Kidney epithelial cell (primary cell): Measurements from ENCODE around the gene TBL1Y. TPM values are rescaled to one million over a fixed set of nuclear protein-coding genes. Genes with fewer than 3 reads are reported as not detected.

Source experiments
- DNase-seq: peaks from one replicate; pipeline ENCODE4 v3.0.0-alpha.2; 2010; ENCODE audit warnings: low read depth
- H3K27me3 ChIP-seq: 2 replicates; pipeline ENCODE4 v1.6.0; 2011; ENCODE audit warnings: low read length; ENCODE audit not compliant: control insufficient read depth, insufficient read depth
- H3K36me3 ChIP-seq: 2 replicates; pipeline ENCODE4 v1.5.1; 2011; ENCODE audit warnings: low read length; ENCODE audit not compliant: control insufficient read depth, insufficient read depth
- H3K4me3 ChIP-seq: 2 replicates; pipeline ENCODE4 v1.5.1; 2011; ENCODE audit warnings: low read depth, mild to moderate bottlenecking, control low read depth, low read length
- total RNA-seq: library from RNA; depleted of rRNA; stranded (reverse); fragments of >200 nt; gene quantifications from 2 replicates; pipeline ENCODE4 v1.2.3, GENCODE V29; 2015
- TF ChIP-seq, protein P1 (sequence below): IDR thresholded peaks from 2 replicates; pipeline ENCODE4 v1.5.1; 2011; ENCODE audit warnings: mild to moderate bottlenecking, moderate library complexity, low read length, control low read depth, inconsistent platforms; ENCODE audit not compliant: insufficient read depth, poor library complexity, severe bottlenecking

Gene TBL1Y
- total RNA-seq, 1 donor from 2014 or later, result 2.5 TPM

DNA sequence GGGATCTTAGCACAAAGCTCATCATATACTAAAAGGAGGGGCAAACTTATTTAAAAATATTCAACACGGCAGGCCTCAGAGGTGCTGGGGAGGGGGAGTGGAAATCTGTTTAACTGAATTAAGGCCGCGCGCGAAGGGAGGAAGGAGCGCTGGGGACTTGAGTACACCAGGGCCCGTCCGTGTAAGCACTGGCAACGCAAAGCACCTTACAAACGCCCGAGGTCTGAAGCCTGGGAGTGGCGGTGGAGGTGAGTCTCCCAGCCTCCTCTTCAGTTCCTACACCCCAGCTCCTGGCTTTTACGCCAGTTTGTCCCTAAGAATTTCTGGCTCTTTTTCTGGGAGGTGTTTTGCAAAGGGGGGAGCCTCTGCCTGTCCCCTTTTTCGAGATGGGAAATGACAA lies 641 bp upstream of the TBL1Y start:
- Histone ChIP-seq H3K36me3 (no peaks in the 10 kb centered on the region), H3K4me3 (no peak overlapping the region), H3K27me3 (no peaks in the 10 kb centered on the region)
- TF ChIP-seq, protein P1, sequence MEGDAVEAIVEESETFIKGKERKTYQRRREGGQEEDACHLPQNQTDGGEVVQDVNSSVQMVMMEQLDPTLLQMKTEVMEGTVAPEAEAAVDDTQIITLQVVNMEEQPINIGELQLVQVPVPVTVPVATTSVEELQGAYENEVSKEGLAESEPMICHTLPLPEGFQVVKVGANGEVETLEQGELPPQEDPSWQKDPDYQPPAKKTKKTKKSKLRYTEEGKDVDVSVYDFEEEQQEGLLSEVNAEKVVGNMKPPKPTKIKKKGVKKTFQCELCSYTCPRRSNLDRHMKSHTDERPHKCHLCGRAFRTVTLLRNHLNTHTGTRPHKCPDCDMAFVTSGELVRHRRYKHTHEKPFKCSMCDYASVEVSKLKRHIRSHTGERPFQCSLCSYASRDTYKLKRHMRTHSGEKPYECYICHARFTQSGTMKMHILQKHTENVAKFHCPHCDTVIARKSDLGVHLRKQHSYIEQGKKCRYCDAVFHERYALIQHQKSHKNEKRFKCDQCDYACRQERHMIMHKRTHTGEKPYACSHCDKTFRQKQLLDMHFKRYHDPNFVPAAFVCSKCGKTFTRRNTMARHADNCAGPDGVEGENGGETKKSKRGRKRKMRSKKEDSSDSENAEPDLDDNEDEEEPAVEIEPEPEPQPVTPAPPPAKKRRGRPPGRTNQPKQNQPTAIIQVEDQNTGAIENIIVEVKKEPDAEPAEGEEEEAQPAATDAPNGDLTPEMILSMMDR, result no peak
- no peak for DNase-seq

DNA sequence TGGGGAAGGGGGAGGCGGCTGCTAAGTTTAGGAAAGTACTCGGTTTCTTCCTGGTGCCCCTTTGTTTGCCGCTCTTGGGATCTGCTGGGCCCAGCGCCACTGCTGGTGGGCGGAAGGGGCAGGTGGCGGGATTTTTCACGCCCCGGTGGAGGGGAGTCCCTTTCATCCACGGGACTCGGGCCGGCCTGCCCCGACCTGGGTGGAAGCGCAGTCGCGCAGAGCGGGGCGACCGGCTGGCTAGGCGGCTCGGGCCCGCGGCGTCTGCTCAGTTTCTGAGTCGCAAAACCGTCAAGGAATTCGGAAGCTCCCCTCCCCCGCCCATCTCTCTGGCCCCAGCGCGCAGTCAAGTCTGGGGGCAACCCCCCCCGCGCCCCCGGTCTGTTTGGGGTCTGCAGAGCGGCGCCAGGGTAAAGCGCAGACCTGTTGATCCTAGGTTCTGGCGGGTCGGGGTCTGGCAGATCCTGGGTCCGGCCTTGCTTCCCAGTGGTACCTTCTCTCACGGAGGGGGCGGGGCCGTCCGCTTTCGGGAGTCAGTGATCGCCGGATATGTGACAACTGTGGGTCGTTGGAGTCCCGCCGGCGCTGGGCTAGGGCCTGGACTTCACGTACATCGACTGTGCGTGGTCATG lies 870 bp downstream of the TBL1Y start, which contains the start of gene AMELY:
AMELY (minus strand) TSS at position 500 of the 629 bp plus-strand sequence. CDS start 39,144 bp downstream, outside the sequence.
- TF ChIP-seq, protein P1, result no peak
- Histone ChIP-seq H3K4me3 (no peak within 1 kb of the TSS), H3K36me3 (no peaks in the 10 kb centered on the region), H3K27me3 (no peaks in the 10 kb centered on the region)
- no peak for DNase-seq

DNA sequence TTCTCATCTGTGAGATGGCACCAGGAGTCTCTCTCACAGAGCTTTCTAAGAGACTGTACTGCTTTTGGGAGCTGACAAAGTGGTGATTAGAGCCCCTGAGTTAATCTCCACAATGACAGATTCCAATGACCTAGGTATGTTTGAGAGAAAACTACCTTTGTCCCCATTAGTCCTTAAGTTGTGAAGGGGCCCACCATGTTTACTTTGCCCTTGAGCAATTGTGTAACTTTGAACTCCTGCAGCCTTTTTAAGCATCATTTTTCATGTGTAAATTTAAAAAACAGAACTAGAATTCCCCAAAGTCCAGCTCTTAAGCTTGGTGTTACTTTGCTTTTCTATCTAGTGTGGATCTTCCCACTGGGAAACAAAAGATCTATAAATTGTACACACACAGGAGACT lies 2.9 kb downstream of the TBL1Y start:
- no peak overlapping the region for H3K4me3 ChIP-seq
- TF ChIP-seq, protein P1, result no peak
- no peak for DNase-seq
- H3K27me3 ChIP-seq, result no peaks in the 10 kb centered on the region
- H3K36me3 ChIP-seq, result no peaks in the 10 kb centered on the region

DNA sequence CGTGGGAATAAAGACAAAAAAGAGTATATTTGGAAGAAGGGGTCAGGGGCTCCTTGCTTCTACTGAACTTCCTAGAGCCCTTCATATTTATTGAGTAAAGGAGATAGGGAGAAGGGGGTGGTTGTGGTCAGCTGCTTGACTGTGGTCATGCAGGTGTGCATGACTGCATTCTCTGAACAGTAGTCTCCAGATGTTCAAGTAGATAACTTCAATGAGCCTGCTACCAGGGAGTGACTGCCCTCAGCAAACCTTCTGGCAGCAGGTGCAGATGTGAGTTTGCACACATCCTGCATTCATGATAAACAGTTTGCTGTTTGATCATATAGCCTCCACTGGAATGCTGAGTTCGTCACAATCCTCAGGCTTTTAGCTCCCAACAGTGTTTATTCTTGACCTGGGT lies 10.6 kb downstream of the TBL1Y start:
- no peak for DNase-seq
- no peaks in the 10 kb centered on the region for H3K27me3 ChIP-seq
- no peak overlapping the region for H3K4me3 ChIP-seq
- TF ChIP-seq, protein P1, result no peak
- no peaks in the 10 kb centered on the region for H3K36me3 ChIP-seq

DNA sequence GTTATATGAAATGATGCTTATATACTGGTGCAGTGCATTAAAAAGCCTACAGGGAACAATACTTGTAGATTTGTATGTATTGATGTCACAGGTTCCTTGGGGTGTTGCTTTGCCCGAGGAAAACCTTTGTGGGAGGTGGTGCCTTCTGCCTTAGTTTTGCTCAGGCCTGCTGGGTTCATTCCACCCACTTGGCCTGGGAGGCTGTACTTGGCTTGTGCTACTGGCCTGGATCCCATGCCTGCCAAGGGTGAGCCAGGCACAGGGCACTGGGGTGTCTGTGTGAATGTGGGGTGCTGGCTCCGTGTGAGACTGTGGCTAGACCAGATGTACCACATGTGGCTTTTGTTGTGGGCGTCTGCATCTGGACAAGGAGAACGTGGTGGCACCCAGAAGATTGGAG lies 17.8 kb downstream of the TBL1Y start:
- Histone ChIP-seq H3K27me3 (no peaks in the 10 kb centered on the region), H3K36me3 (no peaks in the 10 kb centered on the region), H3K4me3 (no peak overlapping the region)
- DNase-seq, result no peak
- TF ChIP-seq, protein P1, result no peak

DNA sequence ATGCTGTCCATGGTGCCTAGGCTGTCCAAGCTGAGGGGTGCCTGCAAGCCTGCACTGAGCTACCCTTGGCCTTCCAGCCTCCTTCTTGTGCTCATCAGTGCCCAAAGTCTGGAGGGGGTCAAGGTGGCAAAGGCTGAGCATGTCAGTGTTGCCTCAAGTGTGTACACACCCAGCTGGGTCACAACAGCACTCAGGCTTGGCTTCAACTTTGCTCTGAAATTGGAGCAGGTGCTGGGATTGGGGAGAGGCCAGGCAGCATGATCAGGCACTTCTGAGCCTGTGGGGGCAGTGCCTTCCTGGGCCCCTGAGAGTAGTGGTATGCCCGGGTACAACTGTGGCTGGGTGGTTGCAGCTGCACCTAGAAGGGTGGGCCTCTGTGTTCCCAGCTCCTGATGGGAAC lies 18.7 kb downstream of the TBL1Y start:
- DNase-seq, result no peak
- Histone ChIP-seq H3K4me3 (no peak overlapping the region), H3K27me3 (no peaks in the 10 kb centered on the region), H3K36me3 (no peaks in the 10 kb centered on the region)
- TF ChIP-seq, protein P1, result no peak
